Muscle layer of colon (tissue), 2 donors: Measurements from ENCODE around the gene LAMTOR3.

Experiments
- H3K27ac ChIP-seq: one replicate; pipeline ENCODE4 v1.7.0; 2013; ENCODE audit warnings: low read depth, mild to moderate bottlenecking, low read length, moderate library complexity
- H3K27me3 ChIP-seq, 2 donors: one replicate each; pipeline ENCODE4 v1.7.0; 2013; ENCODE audit warnings: low read length in 2 of 2, mild to moderate bottlenecking in 2 of 2; ENCODE audit not compliant: insufficient read depth in 2 of 2, control insufficient read depth in 1 of 2
- H3K36me3 ChIP-seq: one replicate; pipeline ENCODE4 v1.7.0; 2013; ENCODE audit warnings: mild to moderate bottlenecking, low read length; ENCODE audit not compliant: insufficient read depth
- H3K4me1 ChIP-seq: one replicate; pipeline ENCODE4 v1.7.0; 2013; ENCODE audit warnings: mild to moderate bottlenecking, low read length; ENCODE audit not compliant: insufficient read depth
- H3K4me3 ChIP-seq, 2 donors: one replicate each; pipeline ENCODE4 v1.7.0; 2013; ENCODE audit warnings: low read length in 2 of 2, low read depth in 1 of 2, mild to moderate bottlenecking in 1 of 2, moderate library complexity in 1 of 2
- H3K9ac ChIP-seq: one replicate; pipeline ENCODE4 v1.7.0; 2013; ENCODE audit warnings: low read length
- H3K9me3 ChIP-seq: one replicate; pipeline ENCODE4 v1.7.0; 2013; ENCODE audit warnings: mild to moderate bottlenecking, low read length
- donor health status: abdominal sarcoma.
- donor health status: Adenocarcinoma of cecum.

The LAMTOR3 gene

DNA sequence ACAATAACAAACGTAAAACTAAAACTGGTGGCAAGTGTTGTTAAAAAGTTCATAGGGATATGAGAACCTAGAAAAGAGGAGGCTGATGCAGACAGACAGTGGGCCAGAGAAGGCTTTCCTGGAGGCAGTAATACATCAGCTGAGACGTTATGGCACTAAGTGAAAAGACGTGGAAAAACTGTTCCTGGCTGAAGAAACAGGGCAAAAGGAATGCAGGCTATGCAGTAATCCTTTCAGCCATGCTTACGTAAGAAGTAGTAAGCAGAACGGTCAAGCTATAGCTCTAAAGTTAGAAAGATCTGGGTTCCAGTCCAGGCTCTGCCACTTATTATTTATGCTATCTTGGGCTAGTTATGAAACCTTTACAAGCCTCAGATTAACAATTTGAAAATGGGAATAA, 6.4 kb downstream of the LAMTOR3 start:
- Histone ChIP-seq H3K27ac (no peak overlapping the region), H3K4me1 (peaks cover 17% of the 10 kb centered on the region), H3K9me3 (no peaks in the 10 kb centered on the region), H3K9ac (no peak overlapping the region), H3K4me3 (no peak overlapping the region), H3K27me3 (no peaks in the 10 kb centered on the region), H3K36me3 (peaks cover 22% of the 10 kb centered on the region)

DNA sequence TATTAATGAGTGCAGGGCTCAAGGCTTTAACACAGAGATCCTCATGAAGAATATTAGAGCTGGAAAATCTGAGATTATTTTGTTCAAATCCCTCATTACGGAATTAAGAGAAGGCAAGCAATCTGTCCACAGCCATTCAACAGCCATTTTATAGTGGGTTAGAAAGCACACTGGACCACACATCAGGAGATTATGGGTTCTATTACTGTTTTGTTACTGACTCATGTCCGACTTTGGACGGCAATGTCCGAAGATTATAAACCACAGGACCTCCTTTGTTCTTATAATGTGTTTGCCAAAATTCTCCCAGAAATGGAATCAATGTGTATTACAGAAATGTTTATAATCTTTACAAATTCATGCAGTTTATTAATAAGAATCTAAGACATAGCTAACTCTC, 8.1 kb downstream of the LAMTOR3 start:
- Histone ChIP-seq H3K4me3 (no peak overlapping the region), H3K27me3 (no peaks in the 10 kb centered on the region), H3K9me3 (no peaks in the 10 kb centered on the region), H3K4me1 (peaks cover 9% of the 10 kb centered on the region), H3K9ac (no peak overlapping the region), H3K36me3 (peaks cover 33% of the 10 kb centered on the region), H3K27ac (no peak overlapping the region)

DNA sequence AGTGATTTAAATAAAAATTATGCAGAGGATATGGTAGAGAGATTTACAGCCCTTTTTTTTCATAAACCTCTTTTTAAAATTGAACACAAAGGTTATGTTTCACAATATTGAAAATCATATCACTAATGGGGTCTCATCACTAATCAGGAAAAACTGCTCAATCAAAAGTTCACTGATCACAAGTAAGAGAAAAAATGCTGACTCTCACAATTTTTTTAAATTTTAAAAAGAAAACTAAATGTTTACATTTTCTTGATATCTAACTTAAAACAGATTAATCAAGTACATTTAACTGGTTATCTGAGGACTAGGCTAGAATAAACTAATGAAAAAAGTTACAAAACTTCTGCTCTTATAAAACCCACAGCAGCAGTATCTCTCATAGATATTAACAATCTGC, 8.5 kb downstream of the LAMTOR3 start:
- H3K36me3 ChIP-seq, result peaks cover 37% of the 10 kb centered on the region
- H3K4me1 ChIP-seq, result peaks cover 9% of the 10 kb centered on the region
- no peak overlapping the region for H3K27ac ChIP-seq
- H3K4me3 ChIP-seq, result no peak overlapping the region
- no peak overlapping the region for H3K9ac ChIP-seq
- H3K27me3 ChIP-seq, result no peaks in the 10 kb centered on the region
- H3K9me3 ChIP-seq, result no peaks in the 10 kb centered on the region

DNA sequence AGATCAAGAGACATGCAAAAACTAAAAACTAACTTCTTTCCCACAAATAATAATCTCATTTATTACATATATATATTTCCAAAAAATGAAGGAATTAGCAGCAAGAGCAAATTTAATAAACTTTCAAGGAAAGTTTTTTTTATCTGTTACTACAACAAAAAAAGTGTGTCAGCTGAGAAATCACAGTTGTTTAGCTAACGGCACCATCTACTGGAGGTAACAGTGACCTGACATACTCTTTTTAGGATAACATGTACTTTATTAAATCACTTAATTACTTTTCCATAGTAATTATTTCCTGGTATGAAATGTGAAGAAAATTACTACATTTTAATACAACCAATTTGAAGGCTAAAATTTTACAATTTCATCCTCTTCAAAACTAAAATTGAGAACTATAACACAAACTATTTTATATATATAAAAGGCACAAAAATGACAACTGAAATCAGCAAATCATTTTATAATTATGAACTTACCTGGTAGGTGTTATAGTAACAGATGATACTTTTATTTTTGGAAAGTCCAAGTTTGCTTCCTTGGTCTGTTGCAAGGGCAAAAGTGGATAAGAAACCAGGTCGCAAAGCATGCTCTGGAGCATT, 9.1 kb downstream of the LAMTOR3 start:
- H3K36me3 ChIP-seq, result peaks cover 42% of the 10 kb centered on the region
- H3K27me3 ChIP-seq, result no peaks in the 10 kb centered on the region
- H3K4me3 ChIP-seq, result no peak overlapping the region

DNA sequence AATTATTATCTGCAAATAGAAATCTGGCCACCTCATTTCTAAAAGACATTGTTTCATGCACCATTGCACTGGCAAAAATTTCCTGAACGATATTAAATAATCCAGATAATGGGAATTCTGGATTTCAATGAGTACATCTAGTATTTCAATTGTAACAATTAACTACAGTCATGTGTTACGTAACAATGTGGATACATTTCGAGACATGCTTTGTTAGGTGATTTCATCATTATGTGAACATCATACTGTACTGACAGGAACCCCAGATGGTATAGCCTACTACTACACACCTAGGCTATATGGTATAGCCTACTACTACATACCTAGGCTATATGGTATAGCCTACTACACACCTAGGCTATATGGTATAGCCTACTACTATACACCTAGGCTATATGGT, 14.8 kb downstream of the LAMTOR3 start:
- Histone ChIP-seq H3K36me3 (peaks cover 57% of the 10 kb centered on the region), H3K4me3 (no peak overlapping the region), H3K27ac (no peak overlapping the region), H3K4me1 (no peaks in the 10 kb centered on the region), H3K9ac (no peak overlapping the region), H3K27me3 (no peaks in the 10 kb centered on the region), H3K9me3 (no peaks in the 10 kb centered on the region)

More for the DNA sequence above, 9.1 kb downstream of the LAMTOR3 start:
- H3K9me3 ChIP-seq, result no peaks in the 10 kb centered on the region
- H3K9ac ChIP-seq, result no peak overlapping the region
- H3K4me1 ChIP-seq, result peaks cover 9% of the 10 kb centered on the region
- no peak overlapping the region for H3K27ac ChIP-seq

DNA sequence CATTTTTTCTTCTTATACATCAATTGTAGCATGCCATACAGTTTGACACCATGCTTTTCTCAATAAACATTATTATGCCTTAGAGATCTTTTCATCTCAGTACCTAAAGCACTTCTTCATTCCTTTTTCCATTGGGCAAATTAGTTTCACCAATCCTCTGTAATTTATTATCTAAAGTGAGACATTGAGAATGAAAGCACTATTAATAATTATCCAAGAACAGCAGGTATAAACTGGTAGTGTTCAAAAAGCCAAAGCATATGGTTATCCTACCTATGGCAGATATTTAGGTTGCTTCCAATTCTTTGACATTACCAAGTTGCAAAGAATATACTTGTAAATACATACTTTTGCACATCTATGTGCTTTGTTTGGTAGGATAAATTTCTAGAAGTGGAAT, 15.6 kb downstream of the LAMTOR3 start:
- H3K4me1 ChIP-seq, result no peaks in the 10 kb centered on the region
- H3K27me3 ChIP-seq, result no peaks in the 10 kb centered on the region
- peaks cover 51% of the 10 kb centered on the region for H3K36me3 ChIP-seq
- H3K9me3 ChIP-seq, result no peaks in the 10 kb centered on the region
- no peak overlapping the region for H3K4me3 ChIP-seq
- no peak overlapping the region for H3K27ac ChIP-seq
- H3K9ac ChIP-seq, result no peak overlapping the region

DNA sequence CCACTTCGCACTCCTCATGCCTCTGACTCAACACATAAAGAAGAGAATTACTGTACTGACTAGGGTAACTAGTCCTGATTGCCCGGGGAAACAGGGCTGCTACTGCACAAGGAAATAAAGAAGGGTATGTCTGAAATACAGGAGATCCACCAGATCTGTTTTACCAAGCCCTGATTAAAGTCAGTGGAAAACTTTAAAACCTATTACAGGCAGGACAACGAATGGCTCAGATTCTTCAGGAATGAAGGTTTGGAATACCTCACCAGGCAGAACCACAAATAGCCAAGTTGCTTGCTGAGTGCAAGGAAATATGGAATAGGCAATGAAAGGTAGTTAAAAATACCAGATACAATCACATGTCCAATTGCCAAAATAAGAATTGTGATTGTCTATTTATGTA, 17.3 kb downstream of the LAMTOR3 start:
- H3K4me3 ChIP-seq, result no peak overlapping the region
- H3K27ac ChIP-seq, result no peak overlapping the region
- peaks cover 40% of the 10 kb centered on the region for H3K36me3 ChIP-seq
- no peaks in the 10 kb centered on the region for H3K9me3 ChIP-seq
- no peaks in the 10 kb centered on the region for H3K27me3 ChIP-seq
- no peaks in the 10 kb centered on the region for H3K4me1 ChIP-seq
- no peak overlapping the region for H3K9ac ChIP-seq

DNA sequence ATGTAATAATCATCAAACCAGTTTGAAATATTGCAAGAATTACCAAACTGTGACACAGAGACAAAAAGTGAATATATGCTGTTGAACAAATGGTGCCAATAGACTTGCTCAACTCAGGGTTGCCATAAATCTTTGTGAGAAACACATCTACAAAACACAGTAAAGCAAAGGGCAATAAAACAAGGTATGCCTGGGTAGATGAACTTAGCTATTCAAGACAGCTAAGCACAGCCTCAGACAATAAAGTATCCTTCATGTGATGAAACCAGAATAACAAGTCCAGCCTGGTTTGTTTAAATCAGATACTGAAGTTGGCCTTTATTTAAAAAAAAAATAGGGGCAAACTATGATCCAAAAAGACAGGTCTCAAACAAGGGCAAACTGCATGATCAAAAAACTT, 19.2 kb downstream of the LAMTOR3 start:
- Histone ChIP-seq H3K9me3 (no peaks in the 10 kb centered on the region), H3K9ac (no peak overlapping the region), H3K4me1 (no peaks in the 10 kb centered on the region), H3K36me3 (peaks cover 23% of the 10 kb centered on the region), H3K27me3 (no peaks in the 10 kb centered on the region), H3K4me3 (no peak overlapping the region), H3K27ac (no peak overlapping the region)

DNA sequence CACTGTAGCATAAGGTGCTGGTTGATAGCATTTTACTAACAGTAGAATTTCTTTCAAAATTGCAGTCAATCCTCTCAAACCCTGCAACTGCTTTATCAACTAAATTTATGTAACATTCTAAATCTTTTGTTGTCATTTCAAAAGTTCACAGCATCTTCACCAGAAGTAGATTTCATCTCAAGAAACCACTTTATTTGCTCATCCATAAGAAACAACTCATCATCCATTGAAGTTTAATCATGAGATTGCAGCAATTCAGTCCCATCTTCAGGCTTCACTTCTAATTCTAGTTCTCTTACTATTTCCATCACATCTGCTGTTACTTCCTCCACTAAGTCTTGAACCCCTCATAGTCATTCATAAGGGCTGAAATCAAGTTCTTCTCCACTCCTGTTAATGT, 21.7 kb downstream of the LAMTOR3 start:
- H3K36me3 ChIP-seq, result no peaks in the 10 kb centered on the region
- H3K4me1 ChIP-seq, result peaks cover 9% of the 10 kb centered on the region
- H3K27me3 ChIP-seq, result no peaks in the 10 kb centered on the region
- H3K9ac ChIP-seq, result no peak overlapping the region
- H3K4me3 ChIP-seq, result no peak overlapping the region
- H3K27ac ChIP-seq, result no peak overlapping the region
- H3K9me3 ChIP-seq, result no peaks in the 10 kb centered on the region

DNA sequence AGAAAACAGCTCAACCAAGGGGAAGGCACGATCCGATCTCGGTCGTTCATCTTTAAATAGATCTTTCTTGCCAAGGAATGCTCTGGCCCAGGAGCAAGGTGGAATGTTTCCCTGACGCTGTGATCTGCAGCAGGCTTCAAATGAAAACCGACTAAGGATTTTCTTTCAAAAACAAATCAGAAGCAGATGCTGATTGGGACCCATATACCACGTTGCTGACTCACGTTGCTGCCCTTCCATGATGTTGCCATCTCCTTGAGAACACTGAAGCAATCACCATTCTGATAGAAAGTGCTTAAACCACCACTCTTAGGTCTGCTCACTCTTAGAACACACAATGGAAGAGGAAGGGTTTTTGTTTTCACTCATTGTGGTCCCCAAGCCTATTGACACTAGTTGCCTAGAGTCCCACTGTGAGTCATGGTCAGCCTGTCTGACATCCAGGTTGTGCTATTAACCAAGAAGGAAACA, 26.1 kb downstream of the LAMTOR3 start:
- H3K4me3 ChIP-seq, result no peak overlapping the region
- no peak overlapping the region for H3K27ac ChIP-seq

DNA sequence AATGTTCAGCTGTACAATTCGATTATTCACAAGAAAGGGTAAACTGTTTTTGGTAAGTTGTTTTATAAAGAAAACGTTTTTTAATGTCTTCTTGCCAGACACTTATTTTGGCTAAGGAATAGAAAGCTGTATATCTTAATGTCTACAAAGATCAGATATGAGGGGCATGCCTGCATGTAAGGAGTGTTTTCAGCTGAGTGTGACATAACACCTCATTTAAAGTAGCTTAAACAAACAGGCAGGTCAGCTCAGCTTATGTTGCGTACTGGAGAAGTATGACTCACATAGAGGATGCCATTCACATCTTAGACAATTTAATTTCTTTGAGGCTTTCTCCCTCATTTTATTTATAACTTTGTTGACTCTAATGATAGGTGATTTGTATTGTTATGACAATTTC, 30.4 kb downstream of the LAMTOR3 start:
- Histone ChIP-seq H3K4me3 (no peak overlapping the region), H3K27ac (no peak overlapping the region), H3K36me3 (no peaks in the 10 kb centered on the region), H3K9ac (no peak overlapping the region), H3K4me1 (peaks cover 43% of the 10 kb centered on the region), H3K27me3 (no peaks in the 10 kb centered on the region), H3K9me3 (no peaks in the 10 kb centered on the region)

More for the DNA sequence above, 26.1 kb downstream of the LAMTOR3 start:
- Histone ChIP-seq H3K36me3 (no peaks in the 10 kb centered on the region), H3K4me1 (peaks cover 36% of the 10 kb centered on the region), H3K27me3 (no peaks in the 10 kb centered on the region), H3K9me3 (no peaks in the 10 kb centered on the region), H3K9ac (no peak overlapping the region)

DNA sequence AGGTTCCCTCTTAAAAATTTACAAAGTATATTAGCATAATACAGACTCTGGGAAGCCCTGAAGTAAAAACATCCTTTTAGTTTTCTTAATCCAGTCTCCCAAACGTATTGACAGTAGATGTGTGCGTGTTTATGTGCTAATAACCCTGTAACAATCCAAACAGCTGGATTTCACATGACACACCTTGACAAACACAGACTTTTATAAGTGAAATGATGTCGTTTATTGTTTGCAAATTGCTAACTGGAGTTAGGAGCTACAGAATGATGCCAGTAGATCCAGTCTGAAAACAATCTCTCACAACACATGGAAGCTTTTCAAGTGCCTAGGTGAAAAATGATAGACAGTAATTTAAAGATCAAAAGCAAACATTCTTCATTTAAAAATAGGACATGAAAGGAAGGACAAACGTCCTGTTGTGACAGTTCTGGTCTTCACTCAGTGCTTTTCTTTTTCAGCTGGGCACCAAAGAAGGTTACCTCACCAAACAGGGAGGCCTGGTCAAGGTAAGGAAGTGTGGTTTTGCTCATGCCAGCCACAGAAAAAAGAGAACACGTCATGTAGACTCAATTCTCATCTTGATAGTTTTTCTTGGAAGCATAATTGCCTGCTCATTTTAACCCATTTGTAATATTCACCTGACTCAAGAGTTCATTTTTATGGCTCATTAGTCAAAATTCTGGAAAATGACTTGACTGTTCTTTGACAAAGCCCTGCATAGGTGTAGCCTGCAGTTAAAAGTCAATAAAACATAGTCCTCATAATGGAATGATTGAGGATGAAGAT, 32.9 kb downstream of the LAMTOR3 start:
- H3K4me1 ChIP-seq, result peaks cover 31% of the 10 kb centered on the region
- H3K27ac ChIP-seq, result no peak overlapping the region

More for the DNA sequence above, 32.9 kb downstream of the LAMTOR3 start:
- Histone ChIP-seq H3K36me3 (no peaks in the 10 kb centered on the region), H3K27me3 (no peaks in the 10 kb centered on the region), H3K9ac (no peak overlapping the region), H3K4me3 (no peak overlapping the region), H3K9me3 (no peaks in the 10 kb centered on the region)
